ENCODE measurements around the gene SLC19A1.
"Not testable (repeated sequence)": the region's sequence is repeated elsewhere in the genome, so short reads cannot be mapped to it uniquely, and the experiment has no call there.

Gene SLC19A1

DNA sequence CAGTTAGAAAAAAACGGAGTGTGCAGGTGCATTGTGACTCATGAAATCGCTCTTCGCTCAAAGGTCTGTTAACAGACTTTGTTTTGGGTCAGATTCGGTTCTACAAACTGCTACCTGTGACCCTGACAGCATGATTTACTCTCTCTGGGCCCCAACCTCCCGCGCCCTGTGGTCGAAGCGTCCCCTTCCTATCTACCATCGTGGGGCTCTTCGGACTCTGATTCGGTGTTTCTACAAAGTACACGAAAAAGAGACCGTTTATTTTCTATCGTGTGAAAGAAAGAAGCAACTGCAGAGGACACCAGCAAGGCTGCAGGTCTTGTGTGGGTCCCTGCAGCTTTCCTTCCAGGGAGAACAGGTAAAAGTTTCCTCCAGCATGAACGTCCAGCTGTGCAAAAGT is 29.4 kb upstream of the SLC19A1 start:
- Mint-ChIP-seq H3K9me3 (no peaks in the 10 kb centered on the region), H3K36me3 (no peaks in the 10 kb centered on the region), H3K27ac (no peak overlapping the region), H3K27me3 (peaks cover 32% of the 10 kb centered on the region), H3K4me1 (peaks cover 8% of the 10 kb centered on the region), H3K4me3 (no peak overlapping the region)
- no peak for ATAC-seq

GRCh38 chr21:45570826-45571601 is 28.8 kb upstream of the SLC19A1 start:
- Mint-ChIP-seq H3K4me1 (peaks cover 6% of the 10 kb centered on the region), H3K9me3 (no peaks in the 10 kb centered on the region), H3K36me3 (no peaks in the 10 kb centered on the region), H3K4me3 (no peak overlapping the region), H3K27me3 (peaks cover 25% of the 10 kb centered on the region), H3K27ac (no peak overlapping the region)
- no peak for ATAC-seq

DNA sequence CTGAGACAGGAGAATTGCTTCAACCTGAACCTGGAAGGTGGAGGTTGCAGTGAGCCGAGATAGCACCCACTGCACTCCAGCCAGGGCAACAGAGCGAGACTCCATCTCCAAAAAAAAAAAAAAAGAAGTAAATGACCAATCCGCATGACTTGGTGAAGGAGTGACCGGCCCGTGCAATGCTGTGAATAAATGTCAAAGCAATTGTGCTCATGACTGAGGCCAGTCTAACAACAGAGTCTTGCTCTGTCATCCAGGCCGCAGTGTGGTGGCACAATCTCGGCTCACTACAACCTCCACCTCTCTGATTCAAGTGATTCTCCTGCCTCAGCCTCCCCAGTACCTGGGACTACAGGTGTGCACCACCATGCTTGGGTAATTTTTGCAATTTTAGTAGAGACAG is 27.8 kb upstream of the SLC19A1 start:
- Mint-ChIP-seq H3K27ac (no peak overlapping the region), H3K9me3 (no peaks in the 10 kb centered on the region), H3K4me3 (no peak overlapping the region), H3K27me3 (peaks cover 21% of the 10 kb centered on the region), H3K4me1 (no peaks in the 10 kb centered on the region), H3K36me3 (no peaks in the 10 kb centered on the region)
- no peak for ATAC-seq

GRCh38 chr21:45568383-45568782 is 26.1 kb upstream of the SLC19A1 start:
- H3K27ac Mint-ChIP-seq, result no peak overlapping the region
- no peaks in the 10 kb centered on the region for H3K36me3 Mint-ChIP-seq
- H3K4me1 Mint-ChIP-seq, result no peaks in the 10 kb centered on the region
- ATAC-seq, result no peak
- no peaks in the 10 kb centered on the region for H3K9me3 Mint-ChIP-seq
- H3K4me3 Mint-ChIP-seq, result no peak overlapping the region
- H3K27me3 Mint-ChIP-seq, result peaks cover 16% of the 10 kb centered on the region

- H3K4me1 Mint-ChIP-seq, ATAC-seq, H3K9me3 Mint-ChIP-seq, H3K36me3 Mint-ChIP-seq, H3K27ac Mint-ChIP-seq, H3K4me3 Mint-ChIP-seq: not testable (repeated sequence)
- peaks cover 23% of the 10 kb centered on the region for H3K27me3 Mint-ChIP-seq
Measured at GRCh38 chr21:45564137-45564536, 21.9 kb upstream of the SLC19A1 start.

DNA sequence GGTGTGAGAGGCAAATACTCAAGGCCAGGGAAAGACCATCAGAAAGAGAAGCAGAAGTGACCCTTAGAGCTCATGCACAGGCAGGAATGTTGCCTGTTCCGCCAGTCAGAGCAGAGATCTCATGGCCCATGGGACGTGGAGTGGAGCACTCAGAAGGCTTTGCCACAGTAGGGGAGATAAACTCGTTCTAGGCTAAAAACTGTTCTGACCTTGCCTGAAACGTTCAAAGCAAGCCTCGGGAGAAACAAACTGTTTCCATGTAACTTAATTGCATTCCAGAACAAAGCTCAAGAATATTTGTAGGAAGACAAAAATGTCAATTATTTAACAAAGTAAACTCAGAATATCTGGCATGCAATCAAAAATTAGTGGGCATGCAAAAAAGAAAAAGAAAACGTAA is 20.7 kb upstream of the SLC19A1 start:
- ATAC-seq, result no peak
- H3K9me3 Mint-ChIP-seq, result peaks cover 4% of the 10 kb centered on the region
- no peak overlapping the region for H3K27ac Mint-ChIP-seq
- H3K27me3 Mint-ChIP-seq, result peaks cover 23% of the 10 kb centered on the region
- H3K4me3 Mint-ChIP-seq, result no peak overlapping the region
- no peaks in the 10 kb centered on the region for H3K36me3 Mint-ChIP-seq
- H3K4me1 Mint-ChIP-seq, result no peaks in the 10 kb centered on the region

DNA sequence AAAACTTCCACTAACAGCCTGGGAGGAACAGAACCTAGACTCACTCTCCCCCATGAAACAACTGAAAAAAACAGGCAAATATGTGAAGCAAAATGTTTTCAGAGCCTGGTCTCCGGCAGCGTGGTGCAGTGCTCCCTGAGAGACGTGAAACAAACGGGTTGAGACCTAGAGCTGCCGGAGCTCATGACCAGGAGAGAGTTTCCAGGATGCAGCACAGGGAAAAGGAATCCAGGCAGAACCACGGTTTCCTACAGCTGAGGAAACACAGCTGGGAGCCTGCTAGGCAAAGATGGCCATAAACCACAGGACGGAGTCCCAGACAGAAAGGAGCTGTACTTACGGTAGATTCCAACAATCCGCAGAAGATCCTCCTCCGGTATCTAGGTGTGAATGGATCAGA is 20.2 kb upstream of the SLC19A1 start:
- no peaks in the 10 kb centered on the region for H3K4me1 Mint-ChIP-seq
- no peak overlapping the region for H3K27ac Mint-ChIP-seq
- H3K27me3 Mint-ChIP-seq, result peaks cover 23% of the 10 kb centered on the region
- peaks cover 4% of the 10 kb centered on the region for H3K9me3 Mint-ChIP-seq
- H3K4me3 Mint-ChIP-seq, result no peak overlapping the region
- H3K36me3 Mint-ChIP-seq, result no peaks in the 10 kb centered on the region
- no peak for ATAC-seq

DNA sequence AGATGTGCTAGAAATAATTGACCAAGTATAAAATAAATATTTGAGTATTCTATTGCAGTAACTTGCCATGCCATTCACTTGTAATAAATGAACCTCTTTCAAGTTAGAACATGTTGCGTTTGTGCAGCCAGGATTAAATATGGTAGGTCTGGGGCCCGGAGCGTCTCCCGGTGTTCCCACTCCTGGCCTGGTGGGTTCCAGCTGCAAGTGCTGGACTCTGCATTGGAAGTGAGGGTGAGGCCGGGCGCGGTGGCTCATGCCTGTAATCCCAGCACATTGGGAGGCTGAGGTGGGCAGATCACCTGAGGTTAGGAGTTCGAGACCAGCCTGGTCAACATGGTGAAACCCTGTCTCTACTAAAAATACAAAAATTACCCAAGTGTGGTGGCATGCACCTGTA is 19.0 kb upstream of the SLC19A1 start:
- peaks cover 23% of the 10 kb centered on the region for H3K27me3 Mint-ChIP-seq
- H3K4me3 Mint-ChIP-seq, ATAC-seq, H3K9me3 Mint-ChIP-seq, H3K27ac Mint-ChIP-seq, H3K4me1 Mint-ChIP-seq, H3K36me3 Mint-ChIP-seq: not testable (repeated sequence)

- no peak for ATAC-seq
- Mint-ChIP-seq H3K27me3 (peaks cover 23% of the 10 kb centered on the region), H3K9me3 (peaks cover 4% of the 10 kb centered on the region), H3K27ac (no peak overlapping the region), H3K4me1 (peaks cover 10% of the 10 kb centered on the region), H3K4me3 (no peak overlapping the region), H3K36me3 (no peaks in the 10 kb centered on the region)
Measured at GRCh38 chr21:45560106-45561021, 18.1 kb upstream of the SLC19A1 start.

GRCh38 chr21:45559216-45560105 is 17.2 kb upstream of the SLC19A1 start:
- peaks cover 4% of the 10 kb centered on the region for H3K9me3 Mint-ChIP-seq
- no peak overlapping the region for H3K27ac Mint-ChIP-seq
- H3K4me3 Mint-ChIP-seq, result no peak overlapping the region
- no peak for ATAC-seq
- peaks cover 23% of the 10 kb centered on the region for H3K27me3 Mint-ChIP-seq
- H3K36me3 Mint-ChIP-seq, result no peaks in the 10 kb centered on the region
- H3K4me1 Mint-ChIP-seq, result peaks cover 15% of the 10 kb centered on the region

DNA sequence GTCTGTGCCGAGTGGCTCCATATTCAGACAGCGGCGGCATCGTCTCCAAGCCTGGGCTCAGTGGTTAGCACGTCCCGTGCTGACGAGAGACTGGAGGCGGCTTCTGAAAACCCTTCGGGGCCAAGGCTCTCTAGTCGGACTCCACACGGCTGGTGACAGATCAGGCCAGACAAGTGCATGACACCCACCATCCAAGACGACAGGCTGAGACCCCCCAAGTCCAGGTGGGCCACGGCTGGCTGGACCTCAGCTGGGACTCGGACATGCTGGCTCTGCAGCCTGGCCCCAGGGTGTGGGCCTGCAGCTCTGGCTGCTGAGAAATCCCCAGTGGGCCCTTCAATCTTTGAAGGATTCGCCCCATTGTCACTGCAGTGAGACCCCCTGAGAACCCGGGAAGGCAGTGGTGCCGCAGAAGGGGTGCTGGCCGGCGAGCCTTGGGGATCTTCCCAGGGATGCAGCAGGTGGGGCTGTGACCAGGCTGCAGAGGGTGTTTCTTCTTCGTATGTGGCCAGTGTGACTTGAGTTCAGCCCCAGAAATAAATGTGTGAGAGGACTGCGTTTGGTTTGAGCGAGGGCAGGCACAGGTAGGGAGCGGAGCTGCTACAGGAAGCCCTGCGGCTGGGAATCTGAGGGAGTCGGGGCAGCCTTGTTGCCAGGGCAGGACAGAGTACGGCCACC is 15.9 kb upstream of the SLC19A1 start:
- Mint-ChIP-seq H3K4me3 (no peak overlapping the region), H3K27me3 (peaks cover 16% of the 10 kb centered on the region), H3K4me1 (peaks cover 17% of the 10 kb centered on the region), H3K36me3 (no peaks in the 10 kb centered on the region), H3K27ac (no peak overlapping the region), H3K9me3 (peaks cover 4% of the 10 kb centered on the region)
- no peak for ATAC-seq

- H3K27me3 Mint-ChIP-seq, result peaks cover 14% of the 10 kb centered on the region
- H3K9me3 Mint-ChIP-seq, result peaks cover under 1% of the 10 kb centered on the region
- H3K36me3 Mint-ChIP-seq, result no peaks in the 10 kb centered on the region
- no peak overlapping the region for H3K27ac Mint-ChIP-seq
- peaks cover 23% of the 10 kb centered on the region for H3K4me1 Mint-ChIP-seq
- ATAC-seq, result no peak
- H3K4me3 Mint-ChIP-seq, result no peak overlapping the region
Measured at GRCh38 chr21:45557616-45558043, 15.4 kb upstream of the SLC19A1 start.

- no peaks in the 10 kb centered on the region for H3K9me3 Mint-ChIP-seq
- peaks cover 27% of the 10 kb centered on the region for H3K4me1 Mint-ChIP-seq
- H3K36me3 Mint-ChIP-seq, result no peaks in the 10 kb centered on the region
- peak; percentile 45 for ATAC-seq
- H3K27me3 Mint-ChIP-seq, result peaks cover 14% of the 10 kb centered on the region
- peak overlapping the region; percentile 38 for H3K4me3 Mint-ChIP-seq
- H3K27ac Mint-ChIP-seq, result peak overlapping the region; percentile 53
Measured at GRCh38 chr21:45556645-45557615, 14.7 kb upstream of the SLC19A1 start.

- Mint-ChIP-seq H3K27me3 (peaks cover 14% of the 10 kb centered on the region), H3K4me3 (peak overlapping the region; percentile 67), H3K4me1 (peaks cover 34% of the 10 kb centered on the region), H3K27ac (peak overlapping the region; percentile 79), H3K9me3 (no peaks in the 10 kb centered on the region), H3K36me3 (no peaks in the 10 kb centered on the region)
- no peak for ATAC-seq
Measured at GRCh38 chr21:45556302-45556644, 14.0 kb upstream of the SLC19A1 start.

All from stimulated activated memory B cell treated with anti-CD40 and anti-IgM and Interleukin-4, amounts not matched to agents 10 μg/mL and 1 μg/mL and 100 μg/mL, for 72 hours (primary cell).